Smooth muscle cell (in vitro differentiated cells): ENCODE measurements around the gene SLAMF9. TPM values are rescaled to one million over a fixed set of nuclear protein-coding genes. Genes with fewer than 3 reads are reported as not detected.

ENCODE experiments used
- DNase-seq: peaks from one replicate; lab custom pipeline; 2025; ENCODE audit not compliant: unreplicated experiment; lab: John Stamatoyannopoulos, UW
- H2AFZ ChIP-seq: fragments of 200-600 bp; sonication (generic); 2 replicates; pipeline ENCODE4 v1.6.0; 2016; ENCODE audit warnings: antibody characterized with exemption, low read depth, mild to moderate bottlenecking
- H3F3A ChIP-seq: fragments of 200-600 bp; sonication (generic); 2 replicates; pipeline ENCODE4 v1.6.0; 2017; ENCODE audit warnings: antibody characterized with exemption, low read depth
- H3K27ac ChIP-seq: fragments of 200-600 bp; sonication (generic); 2 replicates; pipeline ENCODE4 v1.5.1; 2016; ENCODE audit warnings: low read depth, mild to moderate bottlenecking
- H3K27me3 ChIP-seq: fragments of 200-600 bp; sonication (generic); 2 replicates; pipeline ENCODE4 v1.6.1; 2016; ENCODE audit warnings: low read depth, mild to moderate bottlenecking
- H3K36me3 ChIP-seq: fragments of 200-600 bp; sonication (generic); 2 replicates; pipeline ENCODE4 v1.5.1; 2016; ENCODE audit warnings: low read depth
- H3K4me1 ChIP-seq: fragments of 200-600 bp; sonication (generic); 2 replicates; pipeline ENCODE4 v1.5.1; 2016; ENCODE audit warnings: low read depth
- H3K4me2 ChIP-seq: fragments of 200-600 bp; sonication (generic); 2 replicates; pipeline ENCODE4 v1.6.0; 2016; ENCODE audit warnings: mild to moderate bottlenecking
- H3K4me3 ChIP-seq: fragments of 200-600 bp; sonication (generic); 2 replicates; pipeline ENCODE4 v1.5.1; 2016; ENCODE audit warnings: mild to moderate bottlenecking
- H3K79me2 ChIP-seq: fragments of 200-600 bp; sonication (generic); 2 replicates; pipeline ENCODE4 v1.6.0; 2016; ENCODE audit warnings: low read depth, mild to moderate bottlenecking
- H3K9ac ChIP-seq: fragments of 200-600 bp; sonication (generic); 2 replicates; pipeline ENCODE4 v1.6.0; 2016; ENCODE audit warnings: low read depth
- H3K9me3 ChIP-seq: fragments of 200-600 bp; sonication (generic); replicated peaks from 2 replicates; pipeline ENCODE4 v1.5.1; 2016; ENCODE audit warnings: low read depth
- H4K20me1 ChIP-seq: fragments of 200-600 bp; sonication (generic); 2 replicates; pipeline ENCODE4 v1.6.0; 2016; ENCODE audit warnings: low read depth
- WGBS: methylation state at CpG from one replicate; pipeline ENCODE4 v1.1.7; 2016; ENCODE audit warnings: low lambda C conversion rate; 5-methylcytosine and 5-hydroxymethylcytosine counted together
- polyA plus RNA-seq: library from polyadenylated mRNA; unstranded; fragments of >200 nt; fragmentation: Nextera tagmentation; extraction: Ambion mirVana; gene quantifications from 2 replicates; pipeline ENCODE4 v1.2.1, GENCODE V29; 2016
- total RNA-seq: library from RNA; depleted of rRNA; stranded (reverse); fragments of >200 nt; gene quantifications from 2 replicates; pipeline ENCODE4 v1.2.3, GENCODE V29; 2014
- TF ChIP-seq, protein P1 (sequence below): fragments of 200-600 bp; sonication (generic); IDR thresholded peaks from 2 replicates; pipeline ENCODE4 v1.5.1; 2017; ENCODE audit warnings: borderline replicate concordance, mild to moderate bottlenecking, antibody characterized with exemption; ENCODE audit not compliant: insufficient read depth, poor library complexity, severe bottlenecking

Gene SLAMF9
- total and polyA plus RNA-seq, 2 experiments from 2014 or later, result 1.3 to 2.1 TPM

DNA sequence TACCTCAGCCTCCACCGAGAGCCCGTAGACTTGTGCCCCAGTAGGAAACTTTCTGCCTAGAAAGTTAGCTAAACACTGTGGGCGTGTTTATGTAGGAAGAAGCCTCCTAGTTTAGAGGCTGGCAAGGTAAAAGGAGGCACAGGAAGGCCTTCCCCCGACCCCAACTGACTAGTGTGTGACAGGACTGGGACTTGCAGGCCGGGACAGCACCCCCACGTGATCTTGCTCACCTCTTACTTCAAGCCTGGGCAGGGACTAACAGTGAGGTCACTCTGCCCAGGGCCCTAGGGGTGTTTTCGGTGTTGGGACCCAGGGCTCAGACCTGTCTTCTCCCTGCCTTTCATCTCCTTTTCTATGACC lies 28.3 kb downstream of the SLAMF9 start:
- peaks cover 21% of the 10 kb centered on the region for H3F3A ChIP-seq
- H3K4me1 ChIP-seq, result peaks cover 16% of the 10 kb centered on the region
- TF ChIP-seq, protein P1, sequence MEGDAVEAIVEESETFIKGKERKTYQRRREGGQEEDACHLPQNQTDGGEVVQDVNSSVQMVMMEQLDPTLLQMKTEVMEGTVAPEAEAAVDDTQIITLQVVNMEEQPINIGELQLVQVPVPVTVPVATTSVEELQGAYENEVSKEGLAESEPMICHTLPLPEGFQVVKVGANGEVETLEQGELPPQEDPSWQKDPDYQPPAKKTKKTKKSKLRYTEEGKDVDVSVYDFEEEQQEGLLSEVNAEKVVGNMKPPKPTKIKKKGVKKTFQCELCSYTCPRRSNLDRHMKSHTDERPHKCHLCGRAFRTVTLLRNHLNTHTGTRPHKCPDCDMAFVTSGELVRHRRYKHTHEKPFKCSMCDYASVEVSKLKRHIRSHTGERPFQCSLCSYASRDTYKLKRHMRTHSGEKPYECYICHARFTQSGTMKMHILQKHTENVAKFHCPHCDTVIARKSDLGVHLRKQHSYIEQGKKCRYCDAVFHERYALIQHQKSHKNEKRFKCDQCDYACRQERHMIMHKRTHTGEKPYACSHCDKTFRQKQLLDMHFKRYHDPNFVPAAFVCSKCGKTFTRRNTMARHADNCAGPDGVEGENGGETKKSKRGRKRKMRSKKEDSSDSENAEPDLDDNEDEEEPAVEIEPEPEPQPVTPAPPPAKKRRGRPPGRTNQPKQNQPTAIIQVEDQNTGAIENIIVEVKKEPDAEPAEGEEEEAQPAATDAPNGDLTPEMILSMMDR, result no peak
- H3K27ac ChIP-seq, result peak overlapping the region; percentile 100
- H4K20me1 ChIP-seq, result peaks cover 24% of the 10 kb centered on the region
- H3K36me3 ChIP-seq, result no peaks in the 10 kb centered on the region
- peaks cover 37% of the 10 kb centered on the region for H3K79me2 ChIP-seq
- DNase-seq, result no peak
- no peaks in the 10 kb centered on the region for H3K27me3 ChIP-seq
- 13% methylated on average over 7 of the region's 7 CpGs for WGBS
- peak overlapping the region; percentile 96 for H3K4me2 ChIP-seq
- H3K9me3 ChIP-seq, result no peaks in the 10 kb centered on the region
- peak overlapping the region; percentile 69 for H3K4me3 ChIP-seq
- peak overlapping the region; percentile 99 for H3K9ac ChIP-seq
- H2AFZ ChIP-seq, result no peak overlapping the region

DNA sequence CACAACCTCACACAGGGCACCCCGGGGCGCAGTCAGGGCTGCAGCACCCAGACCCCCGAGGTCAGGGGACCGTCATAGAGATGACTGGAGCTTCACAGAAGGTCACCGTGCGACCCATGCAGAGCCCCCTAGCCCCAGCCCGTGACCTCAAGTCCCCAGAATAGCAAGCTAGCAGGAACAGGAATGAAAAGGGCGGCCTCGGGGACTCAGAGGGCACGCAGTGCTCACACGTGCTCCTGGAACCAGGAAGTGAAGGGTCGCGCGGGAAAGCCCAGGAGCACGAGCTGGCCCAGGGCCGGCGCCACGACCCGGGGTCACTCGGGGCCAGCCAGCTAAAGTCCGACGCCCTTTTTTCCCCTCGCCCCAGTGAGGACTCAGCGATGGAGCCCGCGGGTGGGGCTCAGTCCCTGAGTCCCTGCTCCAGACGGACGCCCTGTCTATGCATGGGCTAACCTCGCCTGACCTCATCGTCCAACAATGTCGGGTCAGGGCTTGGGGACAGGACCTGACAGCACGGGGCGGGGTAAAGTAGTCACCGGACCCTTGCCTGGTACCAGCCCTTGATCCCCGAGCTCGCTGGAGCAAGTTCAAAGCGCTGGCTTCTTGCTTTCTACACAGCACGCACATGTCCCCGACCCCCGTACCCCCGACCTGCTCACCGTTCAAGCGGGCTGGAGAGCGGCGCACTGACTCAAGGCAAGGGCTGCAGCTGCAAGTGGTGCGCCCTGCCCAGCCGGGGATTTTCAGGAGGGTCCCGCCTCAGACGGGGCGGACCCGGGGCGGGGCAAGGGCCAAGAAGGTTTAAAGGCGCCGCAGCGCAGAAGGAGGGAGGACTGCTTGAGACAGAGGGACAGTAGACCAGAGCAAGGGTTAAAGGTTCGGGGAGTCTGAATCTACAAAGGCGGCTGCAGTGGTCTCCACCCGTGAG lies 29.0 kb downstream of the SLAMF9 start, which contains the start of gene TAGLN2:
Gene TAGLN2 (minus strand): TSS at position 717 of the 928 bp plus-strand sequence. CDS start 4,998 bp downstream, outside the sequence.
- DNase-seq, result peak; percentile 70
- WGBS, result under 1% methylated on average over 55 of the region's 58 CpGs
- no peaks in the 10 kb centered on the region for H3K36me3 ChIP-seq

DNA sequence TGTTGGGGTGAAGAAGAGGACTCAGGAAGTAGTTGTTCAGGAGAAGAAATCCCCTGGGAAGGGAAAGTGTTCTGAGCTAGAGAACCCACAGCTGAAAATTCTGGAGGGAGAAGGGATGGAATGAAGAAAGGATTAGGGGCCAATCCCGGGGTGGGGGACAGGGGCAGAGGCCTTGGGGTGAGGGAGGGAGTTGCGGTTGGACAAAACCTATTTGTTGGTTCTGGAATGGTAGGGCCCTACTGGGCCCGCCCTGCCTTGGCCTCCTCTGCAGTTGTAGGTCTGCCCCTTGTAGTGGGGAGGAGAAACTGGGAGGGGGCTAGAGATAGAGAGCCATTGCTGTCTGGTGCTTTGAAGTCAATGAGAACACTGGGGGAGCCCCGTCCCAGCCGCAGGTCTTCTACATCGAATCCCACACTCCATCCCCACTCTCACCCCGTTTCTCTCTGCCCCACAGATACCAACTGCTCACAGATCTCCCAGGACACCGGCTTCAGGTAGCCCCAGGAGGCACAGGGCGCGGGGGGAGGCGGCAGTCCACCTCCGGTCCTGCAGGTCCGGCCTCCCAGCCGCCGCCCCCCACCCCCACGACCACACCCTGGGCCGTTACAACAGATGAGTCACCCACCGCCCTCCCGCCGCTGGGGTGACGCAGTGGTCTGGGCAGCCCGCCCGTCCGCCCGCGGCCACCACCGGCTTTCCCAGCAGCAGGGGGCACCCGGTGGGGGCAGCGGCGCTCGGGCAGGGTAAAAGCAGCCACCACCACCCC lies 29.8 kb downstream of the SLAMF9 start:
- Histone ChIP-seq H3K27me3 (no peaks in the 10 kb centered on the region), H3K4me3 (peak overlapping the region; percentile 69), H3K4me2 (peak overlapping the region; percentile 96), H2AFZ (no peak overlapping the region), H3K79me2 (peaks cover 52% of the 10 kb centered on the region), H3K27ac (peak overlapping the region; percentile 100), H3K9ac (peak overlapping the region; percentile 99), H4K20me1 (peaks cover 38% of the 10 kb centered on the region), H3K4me1 (peaks cover 16% of the 10 kb centered on the region), H3K9me3 (no peaks in the 10 kb centered on the region), H3F3A (peaks cover 35% of the 10 kb centered on the region), H3K36me3 (no peaks in the 10 kb centered on the region)
- 0% methylated on average over 12 of the region's 31 CpGs for WGBS
- peak; percentile 69 for DNase-seq
- TF ChIP-seq, protein P1, result peak; percentile 11

More for the DNA sequence above, 29.0 kb downstream of the SLAMF9 start, which contains the start of gene TAGLN2:
- H3K4me2 ChIP-seq, result peak within 1 kb of the TSS; percentile 96
- no peak within 1 kb of the TSS for H2AFZ ChIP-seq
- peaks cover 30% of the 10 kb centered on the region for H4K20me1 ChIP-seq
- H3K4me1 ChIP-seq, result peaks cover 16% of the 10 kb centered on the region
- peaks cover 43% of the 10 kb centered on the region for H3K79me2 ChIP-seq
- TF ChIP-seq, protein P1, result no peak
- peak within 1 kb of the TSS; percentile 100 for H3K27ac ChIP-seq
- H3K9ac ChIP-seq, result peak within 1 kb of the TSS; percentile 99
- H3K27me3 ChIP-seq, result no peaks in the 10 kb centered on the region
- H3F3A ChIP-seq, result peaks cover 27% of the 10 kb centered on the region
- H3K9me3 ChIP-seq, result no peaks in the 10 kb centered on the region
- peak within 1 kb of the TSS; percentile 69 for H3K4me3 ChIP-seq
